T1000 (cell line): ENCODE data around the gene KCNT1.

Experiments
- DNase-seq: peaks from one replicate; lab custom pipeline; 2025; ENCODE audit warnings: mixed read lengths; lab: John Stamatoyannopoulos, UW

The KCNT1 gene

DNA sequence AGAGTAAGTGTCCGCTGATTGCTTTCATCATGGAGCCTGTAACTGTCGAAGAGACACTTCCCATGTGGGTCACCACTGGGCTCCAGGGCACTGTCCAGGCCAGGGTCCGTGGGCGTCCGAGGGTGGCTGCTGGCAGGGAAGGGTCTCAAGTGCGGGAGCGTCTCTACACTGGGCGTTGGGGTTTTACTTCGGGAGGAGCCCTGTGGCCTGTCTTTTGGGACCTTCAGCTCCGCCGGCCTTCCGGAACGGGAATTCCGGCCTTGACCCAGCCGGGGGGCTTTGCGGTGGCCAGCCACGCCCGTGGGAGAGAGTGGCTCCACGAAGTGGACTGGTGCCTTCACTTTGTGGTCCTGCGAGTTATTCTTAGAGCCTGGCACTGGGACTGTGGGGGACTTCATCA, 119.1 kb downstream of the KCNT1 start:
- DNase-seq, result no peak

DNA sequence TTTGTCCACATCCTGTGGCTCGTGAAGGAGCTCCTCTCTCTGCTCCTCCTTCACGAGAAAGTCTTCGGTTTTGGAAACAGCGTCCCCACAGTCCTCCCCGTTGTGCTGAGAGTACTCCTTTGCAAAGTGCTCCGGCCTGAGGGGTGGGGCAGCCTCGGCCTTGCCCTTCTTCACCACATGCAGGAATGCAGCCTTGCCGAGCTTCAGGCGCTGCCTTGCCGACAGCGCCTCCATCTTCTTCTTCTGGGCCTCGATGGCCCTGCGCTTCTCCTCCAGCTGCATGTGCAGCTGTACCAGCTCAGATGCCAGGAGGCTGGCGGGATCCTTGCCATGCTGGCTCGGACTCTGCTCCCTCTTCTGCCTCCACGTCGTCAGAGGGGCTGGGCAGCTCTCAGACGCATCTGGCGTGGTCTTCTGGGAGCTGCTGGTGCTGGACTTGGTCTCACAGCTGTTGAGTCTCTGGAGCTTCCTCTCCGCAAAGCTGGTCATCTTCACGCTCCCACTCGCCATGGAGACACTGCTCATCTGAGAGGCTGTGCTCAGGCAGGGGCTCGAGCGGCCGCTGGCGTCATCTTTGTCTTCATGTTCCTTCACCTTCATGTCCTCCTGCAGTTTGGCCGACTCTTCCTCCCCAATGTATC, 119.9 kb downstream of the KCNT1 start:
- no peak for DNase-seq

DNA sequence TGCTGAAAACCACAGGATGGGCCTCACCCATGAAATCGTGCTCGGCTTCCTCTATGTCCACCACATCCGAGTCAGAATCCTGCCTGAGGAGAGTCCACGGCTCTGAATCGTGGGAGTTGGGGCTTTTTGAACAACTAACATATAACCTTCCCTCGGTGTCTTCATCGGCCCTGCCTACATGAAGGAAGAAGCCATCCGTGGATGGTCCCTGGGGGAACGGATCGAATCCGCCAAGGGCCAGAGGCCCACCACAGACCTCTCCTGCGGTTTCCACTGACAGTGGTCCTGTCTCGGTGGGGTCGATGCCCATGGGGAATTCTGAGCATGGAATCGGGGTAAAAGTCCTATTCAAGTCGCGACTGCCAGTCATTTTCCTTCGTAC, 120.4 kb downstream of the KCNT1 start:
- DNase-seq, result no peak

GRCh38 chr9:135823036-135823435, 121.1 kb downstream of the KCNT1 start:
- DNase-seq, result no peak

- DNase-seq, result no peak
Measured at GRCh38 chr9:135825435-135826187, 123.6 kb downstream of the KCNT1 start.

DNA sequence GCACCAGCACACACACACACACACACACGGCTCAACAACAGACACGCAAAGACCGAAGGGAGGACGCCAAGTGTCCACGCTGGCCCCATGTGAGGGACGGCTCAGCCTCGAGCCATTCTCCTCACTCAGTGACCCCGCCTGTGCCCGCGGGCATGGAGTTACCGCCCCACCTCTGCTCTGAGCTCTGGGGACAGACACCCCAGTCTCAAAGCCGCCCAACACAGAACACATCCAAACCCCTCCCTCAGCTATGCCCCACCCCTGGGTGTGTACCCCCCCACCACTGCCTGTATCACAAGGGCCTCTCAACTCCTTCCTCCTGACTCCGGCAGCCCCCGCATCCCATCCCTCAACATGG, 124.2 kb downstream of the KCNT1 start:
- DNase-seq, result no peak

- no peak for DNase-seq
Measured at GRCh38 chr9:135827301-135827700, 125.3 kb downstream of the KCNT1 start.

DNA sequence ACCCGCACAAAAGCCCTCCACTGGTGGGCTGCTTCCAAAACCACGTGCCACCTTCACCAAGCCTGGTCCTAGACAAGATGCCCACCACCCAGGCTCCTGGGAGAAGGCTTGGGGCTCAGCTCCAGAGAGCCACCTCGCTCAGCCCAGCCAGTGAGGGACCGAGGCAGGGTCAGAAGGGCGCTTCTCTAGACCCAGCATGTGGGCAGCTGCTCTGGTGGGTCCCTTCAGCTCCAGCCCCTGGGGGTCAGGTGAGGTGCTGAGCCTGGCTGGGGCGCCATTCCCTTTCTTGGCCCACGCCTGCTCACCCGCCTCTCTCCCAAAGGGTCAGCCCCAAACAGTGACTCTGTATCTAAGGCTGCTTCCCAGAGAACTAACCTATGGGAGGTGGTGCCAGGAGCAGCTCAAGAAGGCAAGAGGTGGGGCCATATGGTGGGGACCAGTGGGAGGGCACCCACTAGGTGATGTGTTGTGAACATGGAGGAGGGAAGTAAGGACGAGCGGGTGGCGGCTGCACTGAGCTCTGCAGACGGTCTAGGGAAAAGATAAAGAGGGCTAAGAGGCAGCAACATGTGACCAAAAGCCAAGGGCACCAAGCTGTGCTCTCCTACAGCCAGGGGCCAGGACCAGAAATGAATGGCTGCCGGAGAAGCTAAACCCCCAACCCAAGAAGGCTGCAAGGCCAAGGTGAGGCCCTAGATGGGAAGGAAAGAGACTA, 126.0 kb downstream of the KCNT1 start:
- DNase-seq, result no peak

GRCh38 chr9:135828656-135829055, 126.7 kb downstream of the KCNT1 start:
- DNase-seq, result no peak

DNA sequence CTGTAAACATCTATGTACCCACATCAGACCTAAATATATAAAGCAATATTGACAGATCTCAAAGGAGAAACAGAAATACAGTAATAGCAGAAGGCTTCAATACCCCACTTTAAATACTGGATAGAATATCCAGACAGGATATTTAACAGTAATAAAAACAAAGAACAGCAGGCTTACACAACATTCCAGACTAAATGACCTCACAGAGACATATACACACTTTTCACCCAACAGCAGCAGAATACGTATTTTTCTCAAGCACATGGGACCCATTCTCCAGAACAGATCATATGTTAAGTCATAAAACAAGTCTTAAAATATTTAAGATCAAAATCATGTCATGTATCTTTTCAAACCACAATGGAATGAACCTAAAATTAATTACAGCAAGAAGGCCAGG, 128.5 kb downstream of the KCNT1 start:
- no peak for DNase-seq

- DNase-seq, result no peak
Measured at GRCh38 chr9:135833864-135834263, 131.9 kb downstream of the KCNT1 start.

- no peak for DNase-seq
Measured at GRCh38 chr9:135835131-135835530, 133.1 kb downstream of the KCNT1 start.

DNA sequence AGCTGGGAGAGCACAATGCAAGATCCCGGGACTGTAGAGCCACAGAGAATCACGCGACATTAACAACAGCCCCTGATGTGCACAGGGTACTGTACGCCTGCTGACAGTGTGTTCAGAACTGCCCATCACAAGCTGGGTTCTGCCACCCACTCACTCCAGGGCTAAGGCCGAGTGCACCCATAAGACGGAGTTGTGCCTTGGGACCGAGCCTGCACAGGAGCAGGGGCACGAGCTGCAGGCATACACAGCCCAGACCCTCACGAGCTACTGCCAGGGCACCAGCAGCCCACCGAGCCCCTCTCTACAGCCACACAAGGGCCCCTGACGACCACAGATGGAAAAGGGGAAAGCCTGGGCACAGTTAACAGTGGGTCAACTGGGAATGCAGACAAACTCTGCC, 137.5 kb downstream of the KCNT1 start:
- no peak for DNase-seq

GRCh38 chr9:135840107-135840506, 138.1 kb downstream of the KCNT1 start:
- DNase-seq, result no peak

DNA sequence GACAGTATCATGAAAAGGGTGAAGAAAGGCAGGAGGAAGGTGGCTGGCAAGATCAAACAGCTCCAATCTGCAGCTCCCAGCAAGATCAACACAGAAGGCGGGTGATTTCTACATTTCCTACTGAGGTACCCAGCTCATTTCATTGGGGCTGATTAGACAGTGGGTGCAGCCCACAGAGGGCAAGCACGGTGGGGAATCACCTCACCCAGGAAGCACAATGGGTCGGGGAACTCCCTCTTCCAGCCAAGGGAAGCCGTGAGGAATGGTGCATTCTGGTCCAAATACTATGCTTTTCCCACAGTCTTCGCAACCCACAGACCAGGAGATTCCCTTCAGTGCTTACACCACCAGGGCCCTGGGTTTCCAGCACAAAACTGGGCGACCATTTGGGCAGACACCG, 138.6 kb downstream of the KCNT1 start:
- no peak for DNase-seq
